Uterus (tissue), 2 donors: ENCODE measurements around the gene TMC5.

Experiments used
- POLR2A ChIP-seq, 2 donors: fragments of 450-650 bp; IDR thresholded peaks; one replicate each; pipeline ENCODE4 v1.6.1; 2016; ENCODE audit warnings: antibody characterized with exemption in 2 of 2, mild to moderate bottlenecking in 1 of 2, moderate library complexity in 1 of 2
- TF ChIP-seq, protein P1 (sequence below), 4 experiments: fragments of 200-600 bp in 2 of 4; fragments of 450-650 bp in 2 of 4; sonication (generic) in 2 of 4; IDR thresholded peaks; one replicate each; pipeline ENCODE4 v1.5.1; 2016 to 2019; ENCODE audit warnings: antibody characterized with exemption in 4 of 4, mild to moderate bottlenecking in 2 of 4, moderate library complexity in 1 of 4

- TF ChIP-seq, protein P1, sequence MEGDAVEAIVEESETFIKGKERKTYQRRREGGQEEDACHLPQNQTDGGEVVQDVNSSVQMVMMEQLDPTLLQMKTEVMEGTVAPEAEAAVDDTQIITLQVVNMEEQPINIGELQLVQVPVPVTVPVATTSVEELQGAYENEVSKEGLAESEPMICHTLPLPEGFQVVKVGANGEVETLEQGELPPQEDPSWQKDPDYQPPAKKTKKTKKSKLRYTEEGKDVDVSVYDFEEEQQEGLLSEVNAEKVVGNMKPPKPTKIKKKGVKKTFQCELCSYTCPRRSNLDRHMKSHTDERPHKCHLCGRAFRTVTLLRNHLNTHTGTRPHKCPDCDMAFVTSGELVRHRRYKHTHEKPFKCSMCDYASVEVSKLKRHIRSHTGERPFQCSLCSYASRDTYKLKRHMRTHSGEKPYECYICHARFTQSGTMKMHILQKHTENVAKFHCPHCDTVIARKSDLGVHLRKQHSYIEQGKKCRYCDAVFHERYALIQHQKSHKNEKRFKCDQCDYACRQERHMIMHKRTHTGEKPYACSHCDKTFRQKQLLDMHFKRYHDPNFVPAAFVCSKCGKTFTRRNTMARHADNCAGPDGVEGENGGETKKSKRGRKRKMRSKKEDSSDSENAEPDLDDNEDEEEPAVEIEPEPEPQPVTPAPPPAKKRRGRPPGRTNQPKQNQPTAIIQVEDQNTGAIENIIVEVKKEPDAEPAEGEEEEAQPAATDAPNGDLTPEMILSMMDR (IDR thresholded peaks at IDR 0.05): no peak
- no peak for TF ChIP-seq POLR2A (IDR thresholded peaks at IDR 0.05)
These were observed 46.0 kb downstream of the TMC5 start for GRCh38 chr16:19463468-19464315.
